Epithelial cell of esophagus (primary cell): ENCODE data around the gene GSTA5.
"Not testable (repeated sequence)": the region's sequence is repeated elsewhere in the genome, so short reads cannot be mapped to it uniquely, and the experiment has no call there.

Experiments
- DNase-seq: peaks from one replicate; pipeline ENCODE4 v3.0.0; 2010; ENCODE audit warnings: low read depth
- H3K4me3 ChIP-seq: 2 replicates; pipeline ENCODE4 v1.5.1; 2011; ENCODE audit warnings: mild to moderate bottlenecking, low read length, control low read depth
- CTCF ChIP-seq: IDR thresholded peaks from 2 replicates; pipeline ENCODE4 v1.5.1; 2011; ENCODE audit warnings: low read depth, mild to moderate bottlenecking, low read length, control low read depth, inconsistent platforms; ENCODE audit not compliant: insufficient read depth; ENCODE audit errors: missing control alignments

The GSTA5 gene

GRCh38 chr6:52829046-52829817, 11.4 kb downstream of the GSTA5 start:
- TF ChIP-seq CTCF = no peak
- no peak overlapping the region for H3K4me3 ChIP-seq
- DNase-seq = no peak

GRCh38 chr6:52828621-52829020, 12.0 kb downstream of the GSTA5 start:
- DNase-seq, H3K4me3 ChIP-seq: not testable (repeated sequence)

- not testable (repeated sequence) for H3K4me3 ChIP-seq, DNase-seq
Observed at GRCh38 chr6:52827073-52827783, 13.4 kb downstream of the GSTA5 start.

- DNase-seq = no peak
- TF ChIP-seq CTCF = no peak
- no peak overlapping the region for H3K4me3 ChIP-seq
Observed at GRCh38 chr6:52826513-52826912, 14.1 kb downstream of the GSTA5 start.

GRCh38 chr6:52825900-52826459, 14.6 kb downstream of the GSTA5 start:
- not testable (repeated sequence) for H3K4me3 ChIP-seq, DNase-seq

GRCh38 chr6:52825270-52825793, 15.3 kb downstream of the GSTA5 start:
- DNase-seq, H3K4me3 ChIP-seq: not testable (repeated sequence)

GRCh38 chr6:52821842-52822241, 18.8 kb downstream of the GSTA5 start:
- DNase-seq = no peak
- no peak for TF ChIP-seq CTCF
- no peak overlapping the region for H3K4me3 ChIP-seq

GRCh38 chr6:52820198-52820597, 20.4 kb downstream of the GSTA5 start:
- no peak for DNase-seq
- no peak for TF ChIP-seq CTCF
- no peak overlapping the region for H3K4me3 ChIP-seq
